Muscle layer of colon (tissue), 2 donors: Measurements from ENCODE around the gene LRRTM2.

ENCODE experiments used
- H3K27ac ChIP-seq: one replicate; pipeline ENCODE4 v1.7.0; 2013; ENCODE audit warnings: low read depth, mild to moderate bottlenecking, low read length, moderate library complexity
- H3K27me3 ChIP-seq, 2 donors: one replicate each; pipeline ENCODE4 v1.7.0; 2013; ENCODE audit warnings: low read length in 2 of 2, mild to moderate bottlenecking in 2 of 2; ENCODE audit not compliant: insufficient read depth in 2 of 2, control insufficient read depth in 1 of 2
- H3K36me3 ChIP-seq: one replicate; pipeline ENCODE4 v1.7.0; 2013; ENCODE audit warnings: mild to moderate bottlenecking, low read length; ENCODE audit not compliant: insufficient read depth
- H3K4me1 ChIP-seq: one replicate; pipeline ENCODE4 v1.7.0; 2013; ENCODE audit warnings: mild to moderate bottlenecking, low read length; ENCODE audit not compliant: insufficient read depth
- H3K4me3 ChIP-seq, 2 donors: one replicate each; pipeline ENCODE4 v1.7.0; 2013; ENCODE audit warnings: low read length in 2 of 2, low read depth in 1 of 2, mild to moderate bottlenecking in 1 of 2, moderate library complexity in 1 of 2
- H3K9ac ChIP-seq: one replicate; pipeline ENCODE4 v1.7.0; 2013; ENCODE audit warnings: low read length
- H3K9me3 ChIP-seq: one replicate; pipeline ENCODE4 v1.7.0; 2013; ENCODE audit warnings: mild to moderate bottlenecking, low read length
- donor health status: abdominal sarcoma.
- donor health status: Adenocarcinoma of cecum.

The LRRTM2 gene

DNA sequence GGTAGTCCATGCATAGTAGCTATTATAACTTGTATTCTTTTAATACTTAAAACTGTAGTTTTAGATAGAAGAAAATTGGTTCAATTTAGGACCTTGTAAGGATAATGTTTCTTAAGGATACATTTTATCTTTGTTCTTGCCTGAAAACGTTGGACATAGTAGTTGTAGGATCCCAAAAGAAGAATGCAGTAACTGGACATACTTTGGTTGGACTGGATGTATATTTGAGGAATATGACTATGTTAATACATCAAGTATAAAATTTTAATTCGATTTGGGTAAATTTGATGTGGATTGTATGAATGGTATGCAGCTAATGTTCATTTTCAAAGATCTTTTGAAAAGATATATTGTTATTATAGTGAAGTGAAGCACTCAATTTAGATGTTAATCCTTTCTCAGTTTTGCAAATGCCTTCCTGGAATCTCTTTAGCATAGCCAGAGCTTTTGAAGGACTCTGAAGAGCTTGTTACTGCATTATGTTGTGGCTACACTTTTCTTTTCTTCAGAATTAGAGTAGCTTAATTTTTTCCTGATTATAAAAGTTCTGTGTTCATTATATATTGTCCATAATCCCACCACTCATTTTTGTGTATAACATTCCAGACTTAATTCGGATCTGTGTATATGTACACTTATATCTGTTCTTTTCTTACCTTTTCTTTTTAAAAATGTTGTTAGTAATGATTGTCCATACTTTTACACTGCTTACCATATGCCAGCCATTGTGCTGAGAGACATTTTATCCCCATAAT lies 41.2 kb downstream of the LRRTM2 start:
- peaks cover 7% of the 10 kb centered on the region for H3K4me1 ChIP-seq
- H3K27me3 ChIP-seq: no peaks in the 10 kb centered on the region
- no peaks in the 10 kb centered on the region for H3K9me3 ChIP-seq
- no peak overlapping the region for H3K27ac ChIP-seq
- peaks cover 2% of the 10 kb centered on the region for H3K36me3 ChIP-seq
- no peak overlapping the region for H3K4me3 ChIP-seq
- H3K9ac ChIP-seq: no peak overlapping the region

DNA sequence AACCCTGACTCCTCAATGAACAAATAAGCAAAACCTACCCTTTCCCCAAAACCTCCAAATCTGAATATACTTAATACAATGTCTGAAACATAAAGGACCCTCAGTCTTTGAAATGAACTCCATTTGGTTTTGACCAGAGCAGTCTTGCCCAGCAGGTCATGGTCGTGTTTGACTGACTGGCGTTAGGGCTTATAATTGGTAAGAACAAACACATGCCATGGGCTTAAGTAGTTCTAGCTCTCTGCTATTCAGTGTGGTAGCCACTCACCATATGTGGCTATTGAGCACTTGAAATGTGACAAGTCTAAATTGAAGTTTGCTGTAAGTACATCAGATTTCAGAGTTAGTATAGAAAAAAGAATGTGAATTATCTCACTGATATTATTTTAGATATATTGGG lies 42.1 kb downstream of the LRRTM2 start:
- H3K4me1 ChIP-seq: peaks cover 7% of the 10 kb centered on the region
- H3K9ac ChIP-seq: no peak overlapping the region
- no peaks in the 10 kb centered on the region for H3K27me3 ChIP-seq
- peaks cover 7% of the 10 kb centered on the region for H3K36me3 ChIP-seq
- H3K9me3 ChIP-seq: no peaks in the 10 kb centered on the region
- no peak overlapping the region for H3K27ac ChIP-seq
- H3K4me3 ChIP-seq: no peak overlapping the region

DNA sequence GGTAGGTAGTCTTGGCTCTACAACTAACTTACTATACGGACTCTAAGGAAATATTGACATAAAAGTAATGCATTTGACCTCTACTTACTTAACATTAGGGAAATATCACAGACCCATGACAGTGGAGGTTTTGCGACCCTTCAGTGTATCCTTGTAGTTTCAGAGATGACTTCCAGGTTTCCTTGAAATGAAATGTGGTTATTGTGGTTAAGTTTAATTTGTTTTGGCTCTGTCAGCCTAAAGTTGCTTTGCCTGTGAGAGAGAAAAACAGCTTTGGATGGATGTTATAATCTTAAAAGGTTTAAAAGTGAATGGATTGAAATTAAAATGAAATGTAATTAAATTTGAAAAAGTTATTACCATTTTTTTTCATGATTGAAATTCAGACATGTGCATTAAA lies 42.9 kb downstream of the LRRTM2 start:
- no peaks in the 10 kb centered on the region for H3K9me3 ChIP-seq
- no peak overlapping the region for H3K4me3 ChIP-seq
- H3K36me3 ChIP-seq: peaks cover 11% of the 10 kb centered on the region
- H3K9ac ChIP-seq: no peak overlapping the region
- no peaks in the 10 kb centered on the region for H3K27me3 ChIP-seq
- peaks cover 7% of the 10 kb centered on the region for H3K4me1 ChIP-seq
- no peak overlapping the region for H3K27ac ChIP-seq

DNA sequence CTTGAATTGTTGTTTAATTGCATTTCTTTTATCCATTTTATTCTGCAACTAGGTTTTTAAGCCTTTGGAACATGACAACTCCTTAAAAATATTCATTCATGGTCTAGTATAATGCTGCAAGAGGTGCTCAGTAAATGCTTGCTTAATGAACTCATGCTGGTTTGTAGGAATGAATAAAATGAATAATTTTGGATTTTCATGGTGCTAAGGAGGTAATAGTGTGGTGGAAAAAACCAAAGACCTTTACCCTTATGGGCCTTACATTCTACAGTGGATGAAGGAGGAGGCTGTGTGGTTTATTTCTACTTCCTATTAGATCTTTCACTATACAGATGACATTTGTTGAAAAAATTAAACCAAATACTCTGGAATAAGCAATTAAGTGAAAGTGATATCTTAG lies 43.4 kb downstream of the LRRTM2 start:
- peaks cover 11% of the 10 kb centered on the region for H3K36me3 ChIP-seq
- H3K4me1 ChIP-seq: peaks cover 7% of the 10 kb centered on the region
- no peak overlapping the region for H3K27ac ChIP-seq
- no peaks in the 10 kb centered on the region for H3K9me3 ChIP-seq
- H3K9ac ChIP-seq: no peak overlapping the region
- H3K4me3 ChIP-seq: no peak overlapping the region
- no peaks in the 10 kb centered on the region for H3K27me3 ChIP-seq

DNA sequence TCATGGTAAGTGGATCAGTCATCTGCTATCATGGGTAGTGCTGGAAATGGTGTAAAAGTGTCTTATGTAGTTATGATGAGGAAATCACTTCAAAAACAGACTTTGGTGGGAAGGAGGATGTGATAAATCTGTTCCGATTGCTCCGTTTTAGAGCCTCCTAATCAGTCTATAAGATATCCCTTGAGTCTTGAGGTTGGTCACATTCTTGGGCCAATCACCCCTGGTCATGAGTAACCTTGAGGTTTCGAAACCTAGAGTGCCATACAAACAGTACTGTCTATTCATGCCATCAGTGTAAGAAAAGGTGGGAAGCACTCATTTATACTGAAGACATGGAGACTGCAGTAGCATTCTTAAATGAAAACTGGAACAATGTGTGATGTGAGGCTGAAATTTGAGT lies 45.8 kb downstream of the LRRTM2 start:
- Histone ChIP-seq H3K9me3 (no peaks in the 10 kb centered on the region), H3K36me3 (peaks cover 15% of the 10 kb centered on the region), H3K27me3 (no peaks in the 10 kb centered on the region), H3K4me3 (no peak overlapping the region), H3K27ac (no peak overlapping the region), H3K9ac (no peak overlapping the region), H3K4me1 (peaks cover 7% of the 10 kb centered on the region)

DNA sequence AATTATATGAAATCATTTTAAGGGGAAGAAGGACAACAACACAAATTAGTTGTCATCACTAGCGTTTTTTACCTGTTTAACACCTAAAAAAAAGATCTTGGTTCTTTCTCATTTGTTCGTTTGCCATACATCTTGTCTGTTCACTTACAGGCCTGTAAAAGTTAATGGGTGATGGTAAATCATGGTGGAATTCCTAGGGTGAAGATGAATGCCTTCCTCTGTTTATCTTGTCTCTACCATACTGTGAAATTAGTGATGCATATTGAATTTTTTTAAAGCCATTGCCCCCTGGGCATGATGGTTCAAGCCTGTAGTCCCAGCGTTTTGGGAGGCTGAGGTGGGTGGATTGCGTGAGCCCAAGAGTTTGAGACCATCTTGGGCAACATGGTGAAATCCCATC lies 46.6 kb downstream of the LRRTM2 start:
- no peaks in the 10 kb centered on the region for H3K27me3 ChIP-seq
- H3K27ac ChIP-seq: no peak overlapping the region
- H3K9me3 ChIP-seq: no peaks in the 10 kb centered on the region
- H3K36me3 ChIP-seq: peaks cover 15% of the 10 kb centered on the region
- H3K4me3 ChIP-seq: no peak overlapping the region
- peaks cover 7% of the 10 kb centered on the region for H3K4me1 ChIP-seq
- H3K9ac ChIP-seq: no peak overlapping the region

DNA sequence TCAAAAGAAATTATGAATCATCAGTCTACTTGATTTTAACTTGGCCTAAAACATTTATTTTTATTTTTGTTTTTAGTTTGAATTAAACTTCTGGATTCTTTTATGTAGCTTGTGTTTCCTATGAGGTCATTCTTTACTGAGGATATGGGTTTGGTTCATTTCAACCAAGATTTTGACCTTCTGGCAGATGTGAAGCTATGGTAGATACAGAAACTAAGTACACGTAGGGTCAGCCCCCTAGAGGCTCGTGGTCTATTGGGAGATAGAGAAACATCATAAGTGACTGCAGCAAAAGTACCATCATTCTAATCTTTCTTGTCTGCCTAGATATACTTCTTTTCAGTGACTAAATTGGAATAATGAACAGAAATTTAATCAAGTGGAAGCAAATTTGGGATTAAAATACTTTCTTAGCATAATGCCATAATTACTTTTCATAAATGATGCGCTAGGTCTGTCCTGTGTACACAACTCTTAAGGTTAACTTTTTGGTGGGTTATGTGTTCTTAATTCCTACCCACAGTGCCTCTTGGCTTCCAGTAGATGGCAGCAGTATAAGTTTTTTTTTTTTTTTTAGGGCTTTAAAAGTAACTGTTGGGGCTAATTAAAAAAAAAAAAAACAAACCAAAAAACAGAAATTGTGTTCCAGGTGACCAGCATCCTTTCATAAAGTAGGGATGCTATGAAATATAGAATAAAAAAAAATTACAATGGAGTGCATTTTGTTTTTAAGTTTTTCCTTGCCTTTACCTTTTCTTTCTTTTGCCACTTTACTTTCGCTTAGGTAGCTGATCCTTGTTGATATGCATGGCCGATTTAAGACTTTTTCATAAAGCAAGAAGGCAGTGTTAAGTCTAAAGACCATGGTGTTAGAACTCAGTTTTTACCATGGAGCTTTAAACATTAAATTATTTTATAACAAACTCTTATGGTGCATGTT lies 49.9 kb downstream of the LRRTM2 start:
- no peak overlapping the region for H3K4me3 ChIP-seq
- H3K9ac ChIP-seq: no peak overlapping the region
- H3K27ac ChIP-seq: no peak overlapping the region
- peaks cover 15% of the 10 kb centered on the region for H3K36me3 ChIP-seq
- H3K27me3 ChIP-seq: no peaks in the 10 kb centered on the region
- H3K9me3 ChIP-seq: no peaks in the 10 kb centered on the region
- peaks cover 17% of the 10 kb centered on the region for H3K4me1 ChIP-seq

DNA sequence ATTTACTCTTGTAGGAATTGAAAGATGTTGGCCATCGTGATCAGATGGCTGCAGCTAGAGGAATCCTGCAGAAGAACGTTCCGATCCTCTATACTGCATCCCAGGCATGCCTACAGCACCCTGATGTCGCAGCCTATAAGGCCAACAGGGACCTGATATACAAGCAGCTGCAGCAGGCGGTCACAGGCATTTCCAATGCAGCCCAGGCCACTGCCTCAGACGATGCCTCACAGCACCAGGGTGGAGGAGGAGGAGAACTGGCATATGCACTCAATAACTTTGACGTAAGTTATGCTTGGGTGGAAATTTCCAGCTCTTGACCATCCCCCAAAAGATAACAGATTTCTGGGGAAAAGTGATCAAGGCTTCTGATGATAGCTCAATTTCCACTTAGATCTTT lies 50.6 kb downstream of the LRRTM2 start:
- H3K36me3 ChIP-seq: peaks cover 15% of the 10 kb centered on the region
- H3K9me3 ChIP-seq: no peaks in the 10 kb centered on the region
- no peaks in the 10 kb centered on the region for H3K27me3 ChIP-seq
- no peak overlapping the region for H3K9ac ChIP-seq
- H3K4me3 ChIP-seq: no peak overlapping the region
- H3K4me1 ChIP-seq: peaks cover 19% of the 10 kb centered on the region
- no peak overlapping the region for H3K27ac ChIP-seq

DNA sequence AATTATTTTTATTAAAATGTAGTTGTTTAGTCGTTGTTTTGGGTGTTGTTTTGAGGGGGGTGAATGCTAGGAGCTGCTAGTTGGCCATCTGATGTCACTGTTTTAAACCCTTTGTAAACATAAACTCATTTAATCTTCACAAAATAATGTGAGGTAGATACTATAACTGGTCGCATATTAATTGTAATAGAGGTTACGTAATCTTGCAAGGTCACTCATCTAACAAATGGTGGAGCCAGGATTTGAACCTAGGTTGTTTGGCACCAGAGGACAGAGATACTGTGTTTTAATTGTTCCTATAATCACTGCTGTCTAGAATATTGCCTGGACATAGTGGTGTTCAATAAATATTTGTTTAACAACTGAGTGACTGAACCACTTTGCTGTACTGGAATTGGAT lies 54.4 kb downstream of the LRRTM2 start:
- H3K36me3 ChIP-seq: peaks cover 7% of the 10 kb centered on the region
- peaks cover 25% of the 10 kb centered on the region for H3K4me1 ChIP-seq
- H3K4me3 ChIP-seq: no peak overlapping the region
- H3K9ac ChIP-seq: no peak overlapping the region
- H3K27ac ChIP-seq: no peak overlapping the region
- no peaks in the 10 kb centered on the region for H3K27me3 ChIP-seq
- H3K9me3 ChIP-seq: no peaks in the 10 kb centered on the region

DNA sequence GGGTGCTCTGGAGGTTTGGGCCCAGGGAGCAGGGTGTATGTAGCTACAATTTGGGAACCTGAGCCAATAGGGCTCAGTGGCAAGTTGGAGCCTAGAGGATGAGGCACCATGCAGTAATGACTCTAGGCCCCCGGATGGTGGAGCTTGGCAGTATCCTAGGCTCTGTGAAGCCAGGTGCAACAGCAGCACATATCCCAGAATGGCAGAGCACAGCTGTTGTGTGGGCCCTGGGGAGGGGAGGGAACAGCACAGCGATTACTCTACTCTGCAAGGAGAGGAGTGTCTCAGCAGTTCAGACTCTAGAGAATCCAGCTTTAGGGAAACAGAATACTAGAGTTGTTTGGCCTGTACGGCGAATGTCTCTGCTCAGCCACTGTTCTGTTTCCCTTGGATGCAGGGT lies 56.1 kb downstream of the LRRTM2 start:
- Histone ChIP-seq H3K36me3 (peaks cover 3% of the 10 kb centered on the region), H3K9me3 (no peaks in the 10 kb centered on the region), H3K9ac (no peak overlapping the region), H3K27me3 (no peaks in the 10 kb centered on the region), H3K27ac (no peak overlapping the region), H3K4me1 (peaks cover 25% of the 10 kb centered on the region), H3K4me3 (no peak overlapping the region)
